HEK293 (cell line): Measurements from ENCODE around the gene TXNRD3.

Experiments used
- MZF1 ChIP-seq: fragments of 450-650 bp; formaldehyde crosslinking; IDR thresholded peaks from 2 replicates; pipeline ENCODE4 v1.5.1; 2017; ENCODE audit warnings: missing biosample characterization, missing genetic modification characterization, borderline replicate concordance
- REPIN1 ChIP-seq: fragments of 450-650 bp; formaldehyde crosslinking; IDR thresholded peaks from 2 replicates; pipeline ENCODE4 v1.5.1; 2017; ENCODE audit warnings: missing biosample characterization, missing genetic modification characterization, low read depth
- ZFP3 ChIP-seq: fragments of 450-650 bp; formaldehyde crosslinking; IDR thresholded peaks from 2 replicates; pipeline ENCODE4 v1.5.1; 2016; ENCODE audit warnings: low read depth, missing biosample characterization, missing genetic modification characterization
- ZNF157 ChIP-seq: fragments of 450-650 bp; formaldehyde crosslinking; IDR thresholded peaks from 2 replicates; pipeline ENCODE4 v1.5.1; 2016; ENCODE audit warnings: missing biosample characterization, missing genetic modification characterization
- ZNF2 ChIP-seq: fragments of 450-650 bp; formaldehyde crosslinking; IDR thresholded peaks from 2 replicates; pipeline ENCODE4 v1.5.1; 2016; ENCODE audit warnings: missing biosample characterization, missing genetic modification characterization
- ZNF704 ChIP-seq: fragments of 450-650 bp; formaldehyde crosslinking; IDR thresholded peaks from 2 replicates; pipeline ENCODE4 v1.5.1; 2016; ENCODE audit warnings: missing biosample characterization, missing genetic modification characterization

DNA sequence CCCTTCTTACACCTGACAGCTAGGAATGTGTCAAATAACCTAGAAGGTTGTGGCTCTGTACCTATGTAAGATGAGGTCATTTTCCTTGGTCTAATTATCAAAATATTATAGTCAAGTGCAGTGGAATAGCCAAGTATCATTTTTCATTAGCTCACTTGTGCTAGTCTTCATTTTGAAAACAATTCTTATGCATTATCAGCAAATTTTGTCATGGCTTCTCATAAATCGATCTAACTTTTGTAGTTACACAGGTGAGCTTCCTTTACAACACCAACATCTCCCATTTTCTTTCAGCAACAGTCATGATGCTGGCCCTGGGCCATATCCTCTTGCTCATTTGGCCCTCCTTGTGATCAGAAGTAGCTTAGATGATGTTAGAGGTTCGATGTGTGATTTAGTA is 10.3 kb downstream of the TXNRD3 start:
- TF ChIP-seq ZNF157 (tag by site-specific recombination) (no peak), ZNF2 (tag by site-specific recombination) (no peak), ZNF704 (tag by site-specific recombination) (no peak), REPIN1 (no peak), ZFP3 (tag by site-specific recombination) (no peak), MZF1 (tag by site-specific recombination) (no peak)
